SKM-1 treated with dmso at 0.1 percent for 144 hours (cell line): Measurements from ENCODE around the gene ZNF497.
"Not testable (repeated sequence)": the region's sequence is repeated elsewhere in the genome, so short reads cannot be mapped to it uniquely, and the experiment has no call there.

ENCODE experiments used
- DNase-seq: peaks from one replicate; lab custom pipeline; 2025; ENCODE audit not compliant: unreplicated experiment; lab: John Stamatoyannopoulos, UW

Gene ZNF497

GRCh38 chr19:58317476-58318072 is 45.0 kb downstream of the ZNF497 start:
- DNase-seq = no peak

GRCh38 chr19:58315580-58315979 is 47.0 kb downstream of the ZNF497 start:
- no peak for DNase-seq

- no peak for DNase-seq
Measured at GRCh38 chr19:58311345-58311865, 51.1 kb downstream of the ZNF497 start.

GRCh38 chr19:58310685-58311084 is 51.9 kb downstream of the ZNF497 start:
- DNase-seq = not testable (repeated sequence)

GRCh38 chr19:58307736-58308135 is 54.8 kb downstream of the ZNF497 start:
- DNase-seq = no peak

- DNase-seq = no peak
Measured at GRCh38 chr19:58305932-58306323, 56.6 kb downstream of the ZNF497 start.

GRCh38 chr19:58305065-58305931 is 57.3 kb downstream of the ZNF497 start, which contains the start of gene ERVK3-1:
Gene ERVK3-1, plus strand, starts transcription at chr19:58305377. Its CDS starts 6,792 bp downstream, at chr19:58312169.
- peak; percentile 87 for DNase-seq

- DNase-seq = no peak
Measured at GRCh38 chr19:58304748-58305064, 57.8 kb downstream of the ZNF497 start.
